Fibroblast of lung (primary cell): ENCODE results near the gene SIM1. TPM values are rescaled to one million over a fixed set of nuclear protein-coding genes. Genes with fewer than 3 reads are reported as not detected.

Source experiments
- DNase-seq, 2 donors: peaks; one replicate each; pipeline versions ENCODE4 v3.0.0 to v3.0.0-alpha.2; 2010; ENCODE audit warnings: low read depth in 2 of 2
- H2AFZ ChIP-seq: 2 replicates; pipeline ENCODE4 v1.5.1; 2012; ENCODE audit warnings: low read length, control low read depth, inconsistent platforms
- H3K27ac ChIP-seq: 2 replicates; pipeline ENCODE4 v1.5.1; 2011; ENCODE audit warnings: low read length, control low read depth; ENCODE audit not compliant: insufficient read depth
- H3K27me3 ChIP-seq: 2 replicates; pipeline ENCODE4 v1.5.1; 2011; ENCODE audit warnings: mild to moderate bottlenecking, low read length; ENCODE audit not compliant: control insufficient read depth, insufficient read depth
- H3K36me3 ChIP-seq: 2 replicates; pipeline ENCODE4 v1.5.1; 2011; ENCODE audit warnings: low read length; ENCODE audit not compliant: control insufficient read depth, insufficient read depth
- H3K4me1 ChIP-seq: 2 replicates; pipeline ENCODE4 v1.5.1; 2011; ENCODE audit warnings: low read length; ENCODE audit not compliant: control insufficient read depth, insufficient read depth; ENCODE audit errors: extremely low read depth
- H3K4me2 ChIP-seq: 2 replicates; pipeline ENCODE4 v1.5.1; 2011; ENCODE audit warnings: low read length, control low read depth; ENCODE audit not compliant: insufficient read depth; ENCODE audit errors: extremely low read depth
- H3K4me3 ChIP-seq, 4 experiments: fragments of 200-600 bp in 1 of 4; sonication (generic) in 1 of 4; replicated peaks in 1 of 4; 2 replicates each; pipeline ENCODE4 v1.5.1; 2011 to 2016; ENCODE audit warnings: low read length in 4 of 4, low read depth in 3 of 4, mild to moderate bottlenecking in 3 of 4, control low read depth in 2 of 4, inconsistent platforms in 1 of 4, mixed read lengths in 1 of 4; ENCODE audit not compliant: insufficient read depth in 1 of 4; ENCODE audit errors: control extremely low read depth in 1 of 4
- H3K79me2 ChIP-seq: 2 replicates; pipeline ENCODE4 v1.5.1; 2012; ENCODE audit warnings: mild to moderate bottlenecking, low read length, inconsistent platforms; ENCODE audit not compliant: control insufficient read depth, insufficient read depth
- H3K9ac ChIP-seq: 2 replicates; pipeline ENCODE4 v1.5.1; 2011; ENCODE audit warnings: mild to moderate bottlenecking, low read length, control low read depth; ENCODE audit not compliant: insufficient read depth
- H3K9me3 ChIP-seq: 2 replicates; pipeline ENCODE4 v1.5.1; 2012; ENCODE audit warnings: low read depth, low read length; ENCODE audit not compliant: control insufficient read depth, insufficient read depth
- H4K20me1 ChIP-seq: 2 replicates; pipeline ENCODE4 v1.5.1; 2011; ENCODE audit warnings: low read length; ENCODE audit not compliant: control insufficient read depth, insufficient read depth; ENCODE audit errors: extremely low read depth
- CTCF ChIP-seq, 2 donors: IDR thresholded peaks in 1 of 2; conservative IDR thresholded peaks in 1 of 2; 1 replicate in 1 of 2; 2 replicates in 1 of 2; pipeline ENCODE4 v1.5.1; 2011 to 2012; ENCODE audit warnings: low read length in 2 of 2, control low read depth in 1 of 2, inconsistent platforms in 1 of 2, low read depth in 1 of 2, mild to moderate bottlenecking in 1 of 2
- EZH2 ChIP-seq: IDR thresholded peaks from 2 replicates; pipeline ENCODE4 v1.5.1; 2012; ENCODE audit warnings: low read length, control low read depth, mild to moderate bottlenecking; ENCODE audit errors: missing control alignments
- polyA plus RNA-seq, 2 donors: library from polyadenylated mRNA; depleted of rRNA in 1 of 2; stranded (reverse) in 1 of 2; unstranded in 1 of 2; fragments of >200 nt; gene quantifications; 2 replicates each; pipeline ENCODE4 v1.2.1, GENCODE V29; 2011 to 2012; ENCODE audit warnings: missing spikeins in 1 of 2
- total RNA-seq: library from RNA; depleted of rRNA; stranded (reverse); fragments of >200 nt; gene quantifications from 2 replicates; pipeline ENCODE4 v1.2.1, GENCODE V29; 2014

The SIM1 gene
- total and polyA plus RNA-seq, 2 donors (not counting 1 experiment from before 2014, with no cell fraction given) = not detected

- no peaks in the 10 kb centered on the region for H3K9me3 ChIP-seq
- DNase-seq = peak in 1 of 2 donors; percentile 28
- no peaks in the 10 kb centered on the region for H3K27me3 ChIP-seq
- no peaks in the 10 kb centered on the region for H3K79me2 ChIP-seq
- H3K4me3 ChIP-seq = no peak overlapping the region
- no peak overlapping the region for H3K4me2 ChIP-seq
- H2AFZ ChIP-seq = no peak overlapping the region
- H3K9ac ChIP-seq = no peak overlapping the region
- no peak overlapping the region for H3K27ac ChIP-seq
- H3K4me1 ChIP-seq = no peaks in the 10 kb centered on the region
- no peaks in the 10 kb centered on the region for H4K20me1 ChIP-seq
- no peaks in the 10 kb centered on the region for H3K36me3 ChIP-seq
- TF ChIP-seq EZH2 = no peak
- TF ChIP-seq CTCF (conservative IDR thresholded peaks at IDR 0.05 in 1 of 2, IDR thresholded peaks at IDR 0.05 in 1 of 2; ENCODE audit: low read depth in 1 of 2, low read length in 2 of 2) = no peak
Measured at GRCh38 chr6:100381111-100381510, 83.6 kb downstream of the SIM1 start.

GRCh38 chr6:100379386-100379785, 85.3 kb downstream of the SIM1 start:
- no peak overlapping the region for H3K4me3 ChIP-seq
- TF ChIP-seq EZH2 = no peak
- no peak for TF ChIP-seq CTCF (conservative IDR thresholded peaks at IDR 0.05 in 1 of 2, IDR thresholded peaks at IDR 0.05 in 1 of 2; ENCODE audit: low read depth in 1 of 2, low read length in 2 of 2)
- no peak overlapping the region for H3K9ac ChIP-seq
- H3K4me2 ChIP-seq = no peak overlapping the region
- H3K27ac ChIP-seq = no peak overlapping the region
- no peaks in the 10 kb centered on the region for H3K79me2 ChIP-seq
- H2AFZ ChIP-seq = no peak overlapping the region
- H3K36me3 ChIP-seq = no peaks in the 10 kb centered on the region
- H3K4me1 ChIP-seq = no peaks in the 10 kb centered on the region
- no peaks in the 10 kb centered on the region for H3K9me3 ChIP-seq
- H4K20me1 ChIP-seq = no peaks in the 10 kb centered on the region
- no peak for DNase-seq
- no peaks in the 10 kb centered on the region for H3K27me3 ChIP-seq

- Histone ChIP-seq H2AFZ (no peak overlapping the region), H3K27me3 (no peaks in the 10 kb centered on the region), H3K36me3 (no peaks in the 10 kb centered on the region), H3K27ac (no peak overlapping the region), H3K4me1 (no peaks in the 10 kb centered on the region), H3K9me3 (no peaks in the 10 kb centered on the region), H3K4me2 (no peak overlapping the region), H3K79me2 (no peaks in the 10 kb centered on the region), H3K4me3 (no peak overlapping the region), H3K9ac (no peak overlapping the region), H4K20me1 (no peaks in the 10 kb centered on the region)
- peak in 1 of 2 donors; percentile 5 for DNase-seq
- no peak for TF ChIP-seq EZH2
- no peak for TF ChIP-seq CTCF (conservative IDR thresholded peaks at IDR 0.05 in 1 of 2, IDR thresholded peaks at IDR 0.05 in 1 of 2; ENCODE audit: low read depth in 1 of 2, low read length in 2 of 2)
Measured at GRCh38 chr6:100378576-100378975, 86.1 kb downstream of the SIM1 start.
